ENCODE measurements around the gene GAS7. TPM values are rescaled to one million over a fixed set of nuclear protein-coding genes. Genes with fewer than 3 reads are reported as not detected.

The GAS7 gene
- total and polyA plus RNA-seq, 9 of the 15 experiments (the other 6 are each of a cell fraction or from before 2014, with no cell fraction given), result 0.11 to 0.33 TPM; not detected in 7

DNA sequence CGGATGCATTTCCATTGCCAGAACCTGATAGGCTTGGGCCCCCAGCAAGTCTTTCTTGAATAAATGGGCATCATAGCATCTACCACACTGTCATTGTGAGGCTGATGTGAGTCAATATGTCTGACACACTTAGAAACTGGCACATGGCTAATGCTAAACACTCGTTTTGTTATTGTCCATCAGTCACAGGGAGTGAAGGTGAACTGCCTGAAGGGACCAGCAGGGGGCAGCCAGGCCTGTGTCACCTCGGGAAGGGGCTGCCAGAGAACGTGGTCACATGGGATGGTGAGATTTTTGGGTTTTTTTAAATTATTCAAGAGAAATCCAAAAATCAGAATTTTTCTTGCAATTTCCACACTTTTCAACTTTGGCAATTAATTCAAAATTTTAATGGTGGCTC lies 292.5 kb downstream of the GAS7 start:
- H3K4me1 ChIP-seq (replicated peaks in 1 of 2; ENCODE audit: control insufficient read depth in 2 of 2, insufficient read depth in 2 of 2, low read length in 2 of 2), result no peaks in the 10 kb centered on the region
- ATAC-seq, result peak; percentile 75
- ChIA-PET POLR2A (no interaction called here), CTCF (ENCODE audit: low intra/inter-chr PET ratio) (no interaction called here)
- H4K20me1 ChIP-seq (replicated peaks; ENCODE audit: control insufficient read depth, insufficient read depth, low read length), result no peaks in the 10 kb centered on the region
- no peaks in the 10 kb centered on the region for H3K79me2 ChIP-seq (ENCODE audit: control insufficient read depth, insufficient read depth, low read length)
- H3K9me3 ChIP-seq (replicated peaks; ENCODE audit: control insufficient read depth, insufficient read depth, low read depth, low read length), result no peaks in the 10 kb centered on the region
- peak; percentile 33 to 70 (median 60) for DNase-seq (ENCODE audit: extremely low read depth in 1 of 4, low spot score in 3 of 4)
- intact Hi-C loops (cut with micrococcal nuclease) (no loop called here), in situ Hi-C loops (cut with MboI) (no loop called here)
- FAIRE-seq, result no peak
- H3K27me3 ChIP-seq (ENCODE audit: control insufficient read depth in 2 of 2, insufficient read depth in 2 of 2, low read length in 2 of 2), result peaks cover 0 to 5% of the 10 kb centered on the region in 2 experiments; a peak in 2 of 5 replicates
- H3K9ac ChIP-seq (ENCODE audit: insufficient read depth in 1 of 2, low read depth in 2 of 2, low read length in 2 of 2), result no peak overlapping the region
- WGBS (ENCODE audit: insufficient coverage, low coverage, missing lambda C conversion rate), result 2% methylated on average over 4 of the region's 4 CpGs
- no peak overlapping the region for H3K4me3 ChIP-seq
- no peaks in the 10 kb centered on the region for H3K9me1 ChIP-seq (ENCODE audit: control insufficient read depth, insufficient read depth, low read length)
- no peak for TF ChIP-seq DPF2 (IDR thresholded peaks at IDR 0.05)
- TF ChIP-seq SNIP1 (IDR thresholded peaks at IDR 0.05; ENCODE audit: low read depth), result no peak
- TF ChIP-seq SMAD4 (CRISPR knock-in tag; conservative IDR thresholded peaks at IDR 0.05), result no peak
- no peak for TF ChIP-seq EHMT2 (IDR thresholded peaks at IDR 0.05)
- no peak for TF ChIP-seq NCOA6 (IDR thresholded peaks at IDR 0.05)
- no peak for TF ChIP-seq ZFP36 (IDR thresholded peaks at IDR 0.05; ENCODE audit: low read depth, low read length, partially characterized antibody)
- TF ChIP-seq ZNF707 (CRISPR knock-in tag; conservative IDR thresholded peaks at IDR 0.05), result no peak
- TF ChIP-seq, protein P1, sequence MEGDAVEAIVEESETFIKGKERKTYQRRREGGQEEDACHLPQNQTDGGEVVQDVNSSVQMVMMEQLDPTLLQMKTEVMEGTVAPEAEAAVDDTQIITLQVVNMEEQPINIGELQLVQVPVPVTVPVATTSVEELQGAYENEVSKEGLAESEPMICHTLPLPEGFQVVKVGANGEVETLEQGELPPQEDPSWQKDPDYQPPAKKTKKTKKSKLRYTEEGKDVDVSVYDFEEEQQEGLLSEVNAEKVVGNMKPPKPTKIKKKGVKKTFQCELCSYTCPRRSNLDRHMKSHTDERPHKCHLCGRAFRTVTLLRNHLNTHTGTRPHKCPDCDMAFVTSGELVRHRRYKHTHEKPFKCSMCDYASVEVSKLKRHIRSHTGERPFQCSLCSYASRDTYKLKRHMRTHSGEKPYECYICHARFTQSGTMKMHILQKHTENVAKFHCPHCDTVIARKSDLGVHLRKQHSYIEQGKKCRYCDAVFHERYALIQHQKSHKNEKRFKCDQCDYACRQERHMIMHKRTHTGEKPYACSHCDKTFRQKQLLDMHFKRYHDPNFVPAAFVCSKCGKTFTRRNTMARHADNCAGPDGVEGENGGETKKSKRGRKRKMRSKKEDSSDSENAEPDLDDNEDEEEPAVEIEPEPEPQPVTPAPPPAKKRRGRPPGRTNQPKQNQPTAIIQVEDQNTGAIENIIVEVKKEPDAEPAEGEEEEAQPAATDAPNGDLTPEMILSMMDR (IDR thresholded peaks at IDR 0.05 in 2 of 3, conservative IDR thresholded peaks at IDR 0.05 in 1 of 3; ENCODE audit: insufficient read depth in 2 of 3, low read depth in 1 of 3, low read length in 3 of 3), result peak; percentile 43 to 56 (median 44)
- TF ChIP-seq CBFA2T3 (IDR thresholded peaks at IDR 0.05), result no peak
- no peak for TF ChIP-seq HNRNPK (IDR thresholded peaks at IDR 0.05; ENCODE audit: low read depth, low read length, poor library complexity, severe bottlenecking)
- TF ChIP-seq RAD21 (CRISPR knock-in tag; conservative IDR thresholded peaks at IDR 0.05 in 1 of 2, IDR thresholded peaks at IDR 0.05 in 1 of 2), result peak in 1 of 2 experiments; percentile 9; a peak in 1 of 4 replicates
- H2AFZ ChIP-seq (ENCODE audit: low read depth, low read length), result no peak overlapping the region
- no peaks in the 10 kb centered on the region for H3K36me3 ChIP-seq (ENCODE audit: control insufficient read depth, insufficient read depth, low read length)
- no TSS peak for BruUV-seq (replicated peaks)
- no peak overlapping the region for H3K27ac ChIP-seq (ENCODE audit: extremely low read depth, low read depth, low read length)
- no peak overlapping the region for H3K4me2 ChIP-seq (ENCODE audit: insufficient read depth, low read length)
